Colonic mucosa (tissue), 4 donors: Measurements from ENCODE around the gene NLRP14. TPM values are rescaled to one million over a fixed set of nuclear protein-coding genes. Genes with fewer than 3 reads are reported as not detected.
A peak's percentile ranks its signal among the peaks of the same experiment; 100 is the strongest.

Source experiments
- DNase-seq: peaks from one replicate; pipeline ENCODE4 v3.0.0-alpha.2; 2020
- H3K27ac ChIP-seq: fragments of 200-600 bp; one replicate; pipeline ENCODE4 v1.8.0; 2021
- H3K27me3 ChIP-seq: fragments of 200-600 bp; one replicate; pipeline ENCODE4 v1.8.0; 2021
- H3K36me3 ChIP-seq: fragments of 200-600 bp; one replicate; pipeline ENCODE4 v1.8.0; 2021
- H3K4me1 ChIP-seq: fragments of 200-600 bp; one replicate; pipeline ENCODE4 v1.8.0; 2021; ENCODE audit warnings: mild to moderate bottlenecking
- H3K4me3 ChIP-seq: fragments of 200-600 bp; one replicate; pipeline ENCODE4 v1.8.0; 2021
- H3K9ac ChIP-seq, 2 donors: one replicate each; pipeline ENCODE4 v1.7.0; 2013; ENCODE audit warnings: control low read depth in 2 of 2, low read depth in 2 of 2, low read length in 2 of 2
- H3K9me3 ChIP-seq: fragments of 200-600 bp; one replicate; pipeline ENCODE4 v1.8.0; 2021
- CTCF ChIP-seq: fragments of 200-600 bp; IDR thresholded peaks from one replicate; pipeline ENCODE4 v1.8.0; 2022; ENCODE audit warnings: antibody characterized with exemption, mild to moderate bottlenecking
- intact Hi-C: fragments of 100-400 bp; cut with DNase I; formaldehyde crosslinking; loops from one replicate; pipeline ENCODE4 v1.14.1; 2022
- total RNA-seq, 2 donors: library from RNA; stranded (reverse); fragmentation: NEBNext Ultra II Directional in 1 of 2; extraction: Animal tissue kit (Norgen Biotek cat#: 25700) in 1 of 2; gene quantifications; one replicate each; pipeline ENCODE4 v1.2.1, GENCODE V29; 2021
- donor health status: healthy.
- donor health status: DM: no; HTN: no; CAD: no.
- donor health status: DM: no; HTN: no; CAD: no.

Gene NLRP14
- total RNA-seq, 2 donors from 2014 or later: 0.10 TPM; not detected in 1

GRCh38 chr11:7089328-7090251 is 69.3 kb downstream of the NLRP14 start:
- H3K9me3 ChIP-seq: no peaks in the 10 kb centered on the region
- no peak for TF ChIP-seq CTCF
- DNase-seq: no peak
- no peak overlapping the region for H3K9ac ChIP-seq
- H3K36me3 ChIP-seq: no peaks in the 10 kb centered on the region
- no peak overlapping the region for H3K4me3 ChIP-seq
- H3K4me1 ChIP-seq: no peaks in the 10 kb centered on the region
- intact Hi-C loops: no loop called here
- H3K27ac ChIP-seq: no peak overlapping the region
- no peaks in the 10 kb centered on the region for H3K27me3 ChIP-seq

- no peaks in the 10 kb centered on the region for H3K27me3 ChIP-seq
- TF ChIP-seq CTCF: peak; percentile 52
- intact Hi-C loops: loop anchor here (5.0 kb wide), 2 partner anchors 344 to 589 kb away; no protein-coding TSS in a partner anchor
- H3K36me3 ChIP-seq: no peaks in the 10 kb centered on the region
- no peak overlapping the region for H3K4me3 ChIP-seq
- H3K9me3 ChIP-seq: no peaks in the 10 kb centered on the region
- no peak overlapping the region for H3K9ac ChIP-seq
- H3K4me1 ChIP-seq: no peaks in the 10 kb centered on the region
- H3K27ac ChIP-seq: no peak overlapping the region
- DNase-seq: no peak
These were observed 78.1 kb downstream of the NLRP14 start for GRCh38 chr11:7098235-7098832.

- no peaks in the 10 kb centered on the region for H3K36me3 ChIP-seq
- H3K4me3 ChIP-seq: no peak overlapping the region
- H3K27me3 ChIP-seq: no peaks in the 10 kb centered on the region
- no peaks in the 10 kb centered on the region for H3K9me3 ChIP-seq
- no peak for DNase-seq
- no peaks in the 10 kb centered on the region for H3K4me1 ChIP-seq
- intact Hi-C loops: no loop called here
- no peak for TF ChIP-seq CTCF
- H3K9ac ChIP-seq: no peak overlapping the region
- H3K27ac ChIP-seq: no peak overlapping the region
These were observed 95.5 kb downstream of the NLRP14 start for GRCh38 chr11:7115780-7116179.

GRCh38 chr11:7116370-7116769 is 96.1 kb downstream of the NLRP14 start:
- intact Hi-C loops: no loop called here
- H3K9me3 ChIP-seq: no peaks in the 10 kb centered on the region

More at GRCh38 chr11:7116370-7116769, 96.1 kb downstream of the NLRP14 start:
- no peak overlapping the region for H3K27ac ChIP-seq
- TF ChIP-seq CTCF: no peak
- H3K4me3 ChIP-seq: no peak overlapping the region
- no peaks in the 10 kb centered on the region for H3K36me3 ChIP-seq
- no peak for DNase-seq
- H3K4me1 ChIP-seq: no peaks in the 10 kb centered on the region
- H3K9ac ChIP-seq: no peak overlapping the region
- no peaks in the 10 kb centered on the region for H3K27me3 ChIP-seq

Other genes starting within 250 kb of the NLRP14 start
- gene OR2AG2, start 248.5 kb upstream of the NLRP14 start, total RNA-seq: under 1 TPM in 1 of 2 donors, not detected in 1; 0.47 TPM
- not detected for gene OR2AG1, start 237.5 kb upstream of the NLRP14 start, total RNA-seq
- gene OR6A2, start 220.8 kb upstream of the NLRP14 start, total RNA-seq: under 1 TPM in 1 of 2 donors, not detected in 1; 0.59 TPM
- gene OR10A5, start 174.8 kb upstream of the NLRP14 start, total RNA-seq: not detected
- gene OR10A2, start 157.4 kb upstream of the NLRP14 start, total RNA-seq: not detected
- not detected for gene OR10A4, start 143.9 kb upstream of the NLRP14 start, total RNA-seq
- gene OR2D2, start 128.0 kb upstream of the NLRP14 start, total RNA-seq: under 1 TPM in 1 of 2 donors, not detected in 1; 0.40 TPM
- gene OR2D3, start 99.5 kb upstream of the NLRP14 start, total RNA-seq: not detected
- gene ZNF215, start 94.1 kb upstream of the NLRP14 start, total RNA-seq: 1 to 10 TPM; 3.6 to 7.3 TPM
- gene ZNF214, start 133 bp upstream of the NLRP14 start, total RNA-seq: 1 to 10 TPM; 1.9 to 2.6 TPM
- gene RBMXL2, start 68.5 kb downstream of the NLRP14 start, total RNA-seq: not detected
- gene SYT9, start 231.4 kb downstream of the NLRP14 start, total RNA-seq: under 1 TPM; 0.05 to 0.07 TPM